GM19395 (cell line): Measurements from ENCODE around the gene SELE.
"Not testable (repeated sequence)": the region's sequence is repeated elsewhere in the genome, so short reads cannot be mapped to it uniquely, and the experiment has no call there.

Source experiments
- ATAC-seq: cut with Tn5 transposase; IDR thresholded peaks from one replicate; pipeline ENCODE4 v1.9.1; 2021; ENCODE audit warnings: mild to moderate bottlenecking, moderate library complexity; ENCODE audit not compliant: unreplicated experiment

SELE gene

DNA sequence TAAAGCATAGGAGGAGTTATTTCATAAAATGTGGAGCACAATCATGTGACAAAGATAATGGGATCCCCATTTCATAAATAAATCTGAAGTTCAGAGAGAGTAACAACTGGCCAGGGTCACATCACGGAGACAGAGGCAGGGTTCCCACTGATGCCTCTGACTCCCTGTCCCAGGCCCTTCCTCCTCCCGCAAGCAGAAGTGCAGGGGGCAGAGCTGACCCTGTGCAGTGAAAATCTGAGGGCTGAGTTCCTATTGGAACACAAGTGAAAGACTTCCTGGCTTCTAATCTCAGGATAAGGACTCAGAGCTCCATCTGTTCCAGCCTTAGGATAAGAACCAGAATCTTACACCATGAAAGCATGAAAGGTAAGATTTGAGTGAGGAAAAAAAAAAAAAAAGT, 44.5 kb downstream of the SELE start:
- ATAC-seq: peak; percentile 20

GRCh38 chr1:169688377-169688776, 45.5 kb downstream of the SELE start:
- not testable (repeated sequence) for ATAC-seq

GRCh38 chr1:169683661-169684060, 50.2 kb downstream of the SELE start:
- ATAC-seq: no peak

DNA sequence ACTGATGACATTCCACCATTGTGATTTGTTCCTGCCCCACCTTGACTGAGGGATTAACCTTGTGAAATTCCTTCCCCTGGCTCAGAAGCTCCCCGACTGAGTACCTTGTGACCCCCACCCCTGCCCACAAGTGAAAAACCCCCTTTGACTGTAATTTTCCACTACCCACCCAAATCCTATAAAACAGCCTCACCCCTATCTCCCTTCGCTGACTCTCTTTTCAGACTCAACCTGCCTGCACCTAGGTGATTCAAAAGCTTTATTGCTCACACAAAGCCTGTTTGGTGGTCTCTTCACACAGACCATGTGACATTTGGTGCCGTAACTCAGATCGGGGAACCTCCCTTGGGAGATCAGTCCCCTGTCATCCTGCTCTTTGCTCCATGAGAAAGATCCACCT, 50.7 kb downstream of the SELE start:
- ATAC-seq: not testable (repeated sequence)

- no peak for ATAC-seq
Measured at GRCh38 chr1:169682071-169682470, 51.8 kb downstream of the SELE start.

DNA sequence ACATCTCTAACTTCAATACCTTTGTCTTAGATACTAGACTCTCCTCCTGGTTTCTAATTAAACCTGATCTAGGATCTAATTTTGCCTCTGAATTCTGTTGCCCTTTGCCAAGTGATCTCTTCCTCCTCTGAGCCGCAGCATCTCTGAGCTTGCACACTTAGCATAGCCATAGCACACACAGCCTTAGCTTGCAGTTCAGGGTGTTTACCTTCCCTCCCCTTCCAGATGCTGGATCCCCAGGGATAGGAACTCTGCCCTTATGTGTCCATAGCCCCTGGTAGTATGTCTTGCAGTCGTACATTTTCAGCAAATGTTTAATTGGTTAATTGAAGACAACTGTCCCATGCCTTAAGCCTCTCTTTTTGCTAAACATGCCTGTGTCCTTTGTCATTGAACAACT, 52.7 kb downstream of the SELE start:
- ATAC-seq: peak; percentile 29

- ATAC-seq: peak; percentile 74
Measured at GRCh38 chr1:169680377-169681019, 53.4 kb downstream of the SELE start.

GRCh38 chr1:169679692-169680091, 54.2 kb downstream of the SELE start:
- no peak for ATAC-seq

DNA sequence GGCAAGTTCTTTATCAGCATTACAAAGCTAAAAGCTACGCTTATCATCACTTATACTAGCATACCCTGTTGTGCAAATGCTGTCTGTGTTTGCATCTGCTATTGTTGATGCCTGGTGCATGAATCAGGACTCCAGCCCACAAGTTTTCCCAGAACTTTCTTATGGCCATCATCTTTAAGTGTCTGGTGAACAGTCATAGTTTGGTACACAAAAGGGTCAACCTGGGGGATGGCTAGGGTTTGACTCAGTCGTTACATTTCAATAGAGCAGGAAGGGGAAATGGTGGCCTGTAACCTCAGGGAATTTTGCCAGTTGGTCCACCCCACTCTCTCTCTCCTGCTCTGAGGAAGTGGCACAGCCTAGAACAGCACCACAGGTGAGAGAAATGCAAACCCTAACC, 57.9 kb downstream of the SELE start:
- ATAC-seq: no peak
